PFSK-1 (cell line): ENCODE data around the gene C12orf43.

Experiments used
- FOXP2 ChIP-seq: optimal IDR thresholded peaks from 2 replicates; pipeline ENCODE3; 2011; ENCODE audit warnings: borderline replicate concordance, control low read depth, inconsistent platforms; ENCODE audit not compliant: insufficient read depth; ENCODE audit errors: extremely low read length, extremely low read depth
- POLR2AphosphoS5 ChIP-seq: IDR thresholded peaks from 2 replicates; pipeline ENCODE4 v1.6.1; 2012; ENCODE audit warnings: low read depth, mild to moderate bottlenecking, control low read depth, low read length, moderate library complexity
- REST ChIP-seq, 2 experiments: IDR thresholded peaks; 2 replicates each; pipeline versions ENCODE4 v1.6.1 to v1.8.0; 2011 to 2012; ENCODE audit warnings: low read depth in 2 of 2, low read length in 2 of 2, control low read depth in 1 of 2, inconsistent platforms in 1 of 2, mild to moderate bottlenecking in 1 of 2, moderate library complexity in 1 of 2; ENCODE audit not compliant: insufficient read depth in 1 of 2
- SIN3A ChIP-seq: IDR thresholded peaks from 2 replicates; pipeline ENCODE4 v1.6.1; 2012; ENCODE audit warnings: mild to moderate bottlenecking, low read length, moderate library complexity, borderline replicate concordance; ENCODE audit not compliant: insufficient read depth
- TAF1 ChIP-seq: IDR thresholded peaks from 2 replicates; pipeline ENCODE4 v1.6.1; 2012; ENCODE audit warnings: low read length, control low read depth, borderline replicate concordance; ENCODE audit not compliant: insufficient read depth

Gene C12orf43

GRCh38 chr12:120981407-120981941 is 34.8 kb downstream of the C12orf43 start:
- no peak for TF ChIP-seq REST (IDR thresholded peaks at IDR 0.05; ENCODE audit: insufficient read depth in 1 of 2, low read depth in 2 of 2, low read length in 2 of 2)
- no peak for TF ChIP-seq SIN3A
- no peak for TF ChIP-seq POLR2AphosphoS5
- TF ChIP-seq TAF1 = no peak

GRCh38 chr12:120980800-120981368 is 35.4 kb downstream of the C12orf43 start:
- TF ChIP-seq POLR2AphosphoS5 = no peak
- TF ChIP-seq REST (IDR thresholded peaks at IDR 0.05; ENCODE audit: insufficient read depth in 1 of 2, low read depth in 2 of 2, low read length in 2 of 2) = no peak
- TF ChIP-seq FOXP2 = no peak
- no peak for TF ChIP-seq SIN3A
- no peak for TF ChIP-seq TAF1

GRCh38 chr12:120979862-120980696 is 36.2 kb downstream of the C12orf43 start:
- TF ChIP-seq SIN3A (no peak), REST (IDR thresholded peaks at IDR 0.05; ENCODE audit: insufficient read depth in 1 of 2, low read depth in 2 of 2, low read length in 2 of 2) (peak in 1 of 2 experiments; percentile 84; a peak in 2 of 4 replicates), POLR2AphosphoS5 (no peak)

GRCh38 chr12:120979220-120979861 is 36.9 kb downstream of the C12orf43 start:
- no peak for TF ChIP-seq POLR2AphosphoS5
- TF ChIP-seq TAF1 = no peak
- no peak for TF ChIP-seq REST (IDR thresholded peaks at IDR 0.05; ENCODE audit: insufficient read depth in 1 of 2, low read depth in 2 of 2, low read length in 2 of 2)
- TF ChIP-seq SIN3A = no peak
- TF ChIP-seq FOXP2 = no peak
